Frontal cortex (tissue), 4 donors: ENCODE results near the gene TGFBR3. TPM values are rescaled to one million over a fixed set of nuclear protein-coding genes. Genes with fewer than 3 reads are reported as not detected.

ENCODE experiments used
- DNase-seq, 2 donors: peaks; one replicate each; pipeline ENCODE4 v3.0.0; 2012; ENCODE audit warnings: low spot score in 2 of 2
- FAIRE-seq: peaks from 2 replicates; lab custom pipeline; 2012; peaks lifted over from hg19 to GRCh38; lab: Jason Lieb, UNC
- total RNA-seq: library from RNA; depleted of rRNA; stranded (reverse); fragments of >200 nt; gene quantifications from one replicate; pipeline ENCODE4 v1.2.3, GENCODE V29; 2014
- donor health status: control.
- donor health status: control.
- donor health status: control.

TGFBR3 gene
- total RNA-seq, 1 donor from 2014 or later, result 4.9 TPM

- FAIRE-seq (no peak), DNase-seq (no peak)
Measured at GRCh38 chr1:91707114-91707889, 178.6 kb downstream of the TGFBR3 start.

GRCh38 chr1:91706140-91706957 lies 179.6 kb downstream of the TGFBR3 start:
- no peak for FAIRE-seq
- no peak for DNase-seq

DNA sequence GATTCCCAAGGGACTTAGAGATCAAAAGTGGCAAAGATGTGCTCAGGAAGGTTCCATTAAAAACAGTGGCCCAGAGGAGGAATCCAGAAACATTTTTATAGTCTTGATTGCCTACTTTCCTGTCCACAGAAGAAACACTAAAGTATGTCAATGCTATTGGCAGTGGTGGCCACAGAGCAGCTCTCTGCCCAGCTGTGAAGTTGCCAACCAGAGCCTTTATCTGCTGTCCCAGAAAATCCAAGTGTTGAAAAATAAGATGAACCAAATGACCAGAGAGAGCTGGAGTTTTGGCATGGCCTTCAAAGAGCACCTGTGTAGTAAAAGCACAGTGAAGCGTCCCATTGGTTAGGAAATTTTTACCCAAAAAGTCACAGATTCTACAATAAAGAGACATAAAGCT lies 181.2 kb downstream of the TGFBR3 start:
- no peak for DNase-seq
- no peak for FAIRE-seq

DNA sequence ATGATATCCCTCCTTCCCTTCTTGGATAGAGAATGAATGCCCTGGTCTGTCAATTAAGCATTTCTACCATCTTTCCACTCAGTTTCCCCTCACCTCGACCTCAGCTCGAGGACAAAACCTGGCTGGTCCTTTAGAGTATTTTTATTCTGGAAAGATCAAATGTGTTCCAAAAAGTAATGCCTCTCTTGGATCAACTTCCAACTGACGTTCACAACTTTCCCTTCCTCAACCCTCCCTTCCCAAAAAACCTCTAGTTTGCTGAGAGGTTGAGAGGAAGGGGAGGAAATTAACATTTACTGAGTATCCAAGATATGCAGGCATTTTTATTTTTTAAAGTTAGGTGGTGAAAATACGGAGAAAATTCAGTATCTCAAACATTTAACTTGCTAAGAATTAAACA lies 182.9 kb downstream of the TGFBR3 start:
- FAIRE-seq (no peak), DNase-seq (no peak)

DNA sequence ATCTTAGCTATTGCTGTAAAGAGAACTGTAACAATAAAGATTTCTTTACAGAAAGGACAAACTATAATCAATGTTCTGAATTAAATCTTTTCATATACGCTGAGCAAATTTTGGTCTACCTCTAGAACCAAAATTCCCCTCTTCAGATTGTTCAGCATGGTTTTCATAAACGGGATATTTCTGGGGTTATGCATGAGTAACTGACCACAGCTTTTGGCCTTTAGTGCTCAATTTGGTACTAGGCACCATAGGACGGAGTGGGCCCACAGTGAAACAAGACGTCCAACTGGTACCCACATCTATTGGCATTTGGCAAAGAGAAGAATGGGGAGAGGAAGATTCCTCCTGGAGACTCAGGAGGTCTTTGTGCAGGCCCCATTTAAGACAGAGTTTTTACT lies 184.5 kb downstream of the TGFBR3 start:
- DNase-seq (no peak), FAIRE-seq (no peak)

DNA sequence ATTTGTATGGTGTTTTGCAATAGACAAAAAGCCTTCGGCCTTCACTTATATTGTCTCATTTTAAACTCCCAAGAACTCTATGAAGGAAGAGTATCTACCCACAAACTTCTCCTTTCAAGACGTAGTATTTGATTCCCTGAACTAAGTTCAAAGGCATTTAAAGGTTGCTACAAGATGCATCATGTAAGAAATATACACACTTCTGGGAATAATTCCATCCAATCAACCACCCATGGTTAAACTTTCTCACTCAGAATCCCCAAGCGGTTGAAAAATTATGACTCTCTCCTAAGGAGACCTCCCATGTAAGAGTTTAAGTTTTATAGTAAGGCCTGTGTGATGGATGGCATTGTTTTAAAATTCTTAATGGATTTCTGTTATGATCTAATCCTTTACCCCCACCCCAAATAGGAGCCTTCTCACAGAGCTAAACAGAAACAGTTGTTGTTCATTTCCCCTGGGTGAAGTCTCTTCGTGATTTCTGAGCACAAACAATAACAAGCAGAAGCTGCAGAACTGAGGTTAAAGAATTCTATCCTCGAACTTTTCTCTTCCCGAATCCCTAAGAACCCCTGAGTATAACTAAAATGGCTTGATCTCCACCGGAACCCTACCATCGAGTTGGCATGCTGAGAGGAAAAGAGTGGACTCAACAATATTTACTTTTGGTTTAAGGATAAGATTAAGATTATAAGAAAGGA lies 185.0 kb downstream of the TGFBR3 start:
- DNase-seq, result no peak

GRCh38 chr1:91700332-91700731 lies 185.6 kb downstream of the TGFBR3 start:
- DNase-seq (no peak), FAIRE-seq (no peak)

More for the DNA sequence above, 185.0 kb downstream of the TGFBR3 start:
- no peak for FAIRE-seq

DNA sequence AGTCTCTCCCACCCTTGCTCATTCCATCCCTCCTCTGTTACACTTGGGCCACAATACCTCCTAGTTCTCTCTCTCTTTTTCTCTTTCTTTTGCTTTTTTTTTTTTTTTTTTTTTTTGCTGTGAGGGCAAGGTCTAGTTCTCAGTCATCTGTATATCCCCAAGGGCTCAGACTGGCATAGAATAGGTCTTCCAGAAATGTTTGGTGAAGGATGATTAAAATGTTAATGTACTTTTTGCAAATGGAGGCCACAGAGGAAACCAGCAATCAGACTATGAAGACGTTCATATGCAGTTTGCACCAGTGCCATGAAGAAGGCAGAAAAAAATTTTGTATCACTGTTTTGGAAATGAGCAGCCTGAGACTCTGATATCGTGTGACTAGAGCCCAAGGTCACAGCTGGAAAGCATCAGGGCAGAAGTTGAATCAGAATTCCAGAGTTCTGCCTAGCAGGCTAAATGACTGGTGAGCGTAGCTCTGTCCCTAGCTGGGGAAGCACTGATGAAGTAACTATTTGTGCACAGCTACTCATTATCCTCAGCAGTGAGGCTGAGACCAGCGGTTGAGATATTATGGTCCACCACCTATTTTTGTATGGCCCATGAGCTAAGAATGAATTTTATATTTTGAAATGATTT lies 186.5 kb downstream of the TGFBR3 start:
- DNase-seq, result no peak

DNA sequence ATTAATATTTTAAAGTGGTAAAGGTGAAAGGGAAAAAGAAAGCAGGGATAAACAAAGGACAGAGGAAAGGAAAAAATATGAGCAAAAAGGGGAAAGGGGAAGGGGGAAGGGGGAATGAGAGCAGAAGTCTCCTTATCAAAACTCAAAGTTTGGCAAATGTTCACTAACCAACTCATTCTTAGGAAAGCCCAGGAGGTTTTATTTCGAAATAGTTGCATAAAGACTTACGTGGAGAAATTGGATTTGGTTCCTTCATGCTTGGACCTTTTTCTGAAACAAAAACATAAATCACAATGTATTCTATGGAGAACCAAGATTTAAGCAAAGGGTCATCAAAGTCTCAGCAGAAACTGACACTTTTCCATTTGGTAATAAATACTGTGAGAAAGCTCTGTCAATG lies 188.1 kb downstream of the TGFBR3 start:
- FAIRE-seq (no peak), DNase-seq (no peak)

More for the DNA sequence above, 186.5 kb downstream of the TGFBR3 start:
- no peak for FAIRE-seq

DNA sequence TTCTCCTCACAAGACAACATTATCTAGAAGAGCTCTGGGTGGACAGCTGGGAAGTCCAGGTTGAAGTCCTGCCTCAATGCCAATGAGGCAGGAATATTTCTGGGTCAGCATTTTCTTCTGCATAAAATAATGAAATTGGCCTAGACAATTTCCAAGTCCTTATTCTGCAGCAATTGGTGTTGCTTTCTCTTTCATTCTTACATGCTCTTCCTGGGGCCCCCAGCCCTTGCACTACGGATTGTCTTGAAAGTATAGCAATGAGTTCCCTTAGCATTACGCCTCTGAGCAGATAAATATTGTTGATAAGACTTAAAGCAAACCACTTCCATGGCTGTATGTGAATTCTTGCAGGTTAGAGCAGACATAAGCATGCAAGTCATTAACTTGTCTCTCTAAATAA lies 188.5 kb downstream of the TGFBR3 start:
- FAIRE-seq (no peak), DNase-seq (no peak)

DNA sequence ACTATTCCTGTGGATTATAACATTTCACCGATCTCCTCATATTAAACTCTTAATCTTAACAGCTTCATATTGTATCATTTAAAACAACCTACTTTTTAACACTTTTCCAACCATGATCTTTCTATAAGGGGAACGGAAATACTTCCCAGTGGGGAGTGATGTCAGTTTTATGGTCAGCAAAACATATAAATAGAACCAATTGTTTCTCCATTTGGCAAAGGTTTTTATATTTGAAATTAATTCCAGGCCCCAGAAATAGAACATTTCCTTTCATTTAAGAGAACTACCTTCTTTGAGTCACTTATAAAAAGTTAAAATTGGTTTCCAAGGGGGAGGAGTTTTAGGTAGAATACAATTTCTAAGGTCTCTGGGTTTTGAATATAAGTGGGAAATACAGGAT lies 189.6 kb downstream of the TGFBR3 start:
- no peak for FAIRE-seq
- no peak for DNase-seq

DNA sequence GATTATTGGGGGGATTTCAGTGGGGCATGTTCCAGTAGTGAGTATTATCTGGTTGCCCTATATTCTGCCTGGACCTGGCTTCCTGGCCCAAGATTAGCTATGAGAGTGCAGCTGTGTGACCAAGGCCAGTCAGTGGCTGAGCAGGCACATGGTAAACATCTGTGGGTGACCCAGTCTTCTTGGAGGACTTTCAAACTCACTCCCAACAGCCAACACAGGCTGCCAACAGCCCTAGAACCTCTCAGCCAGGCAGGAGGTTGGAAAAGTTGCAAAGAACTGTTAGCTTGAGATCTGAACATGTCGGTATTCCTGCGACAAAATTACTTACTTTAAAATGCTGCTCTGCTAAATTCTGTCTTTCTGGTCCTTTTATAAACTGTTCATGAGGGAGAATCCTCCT lies 192.4 kb downstream of the TGFBR3 start:
- FAIRE-seq, result no peak
- no peak for DNase-seq

DNA sequence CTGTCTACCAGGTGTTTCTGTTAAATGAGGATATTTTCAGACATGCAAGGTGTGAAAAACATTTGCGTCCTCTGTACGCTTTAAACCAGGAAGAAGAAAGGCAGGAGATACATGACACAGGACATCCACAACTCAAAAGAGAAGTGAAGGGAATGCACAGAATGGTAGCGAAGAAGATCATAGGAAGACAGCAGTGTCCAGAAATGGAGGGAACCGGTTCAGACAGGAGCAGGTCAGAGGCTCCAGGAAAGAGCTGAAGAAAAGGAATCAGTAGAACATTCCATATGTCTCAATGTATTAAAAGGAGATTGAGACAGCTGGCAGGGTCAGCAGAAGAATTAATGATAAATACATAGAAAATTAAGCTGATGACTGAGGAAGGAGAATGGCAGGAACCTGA lies 194.4 kb downstream of the TGFBR3 start:
- no peak for FAIRE-seq
- DNase-seq, result no peak

- FAIRE-seq (no peak), DNase-seq (no peak)
Measured at GRCh38 chr1:91689641-91690481, 196.1 kb downstream of the TGFBR3 start.

DNA sequence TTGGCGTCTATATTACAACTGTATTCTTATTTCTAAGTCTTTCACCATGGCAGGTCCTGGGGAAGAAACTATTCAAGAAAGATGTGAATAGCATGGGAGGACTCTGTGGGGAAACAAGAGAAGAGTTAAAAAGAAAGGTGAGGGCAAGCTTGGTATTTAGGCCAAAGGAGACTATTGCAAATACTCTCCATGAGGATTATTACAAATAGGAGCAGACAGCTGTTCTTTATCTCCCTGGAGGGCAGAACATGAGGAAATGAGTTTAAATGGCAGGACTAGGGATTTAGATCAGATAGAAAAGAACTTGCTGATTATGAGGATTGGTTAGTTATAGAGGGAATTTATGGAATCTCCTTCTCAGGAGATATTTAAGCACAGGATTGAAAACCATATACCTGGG lies 198.5 kb downstream of the TGFBR3 start:
- FAIRE-seq (no peak), DNase-seq (no peak)

- DNase-seq, result no peak
- no peak for FAIRE-seq
Measured at GRCh38 chr1:91685994-91686393, 200.0 kb downstream of the TGFBR3 start.

DNA sequence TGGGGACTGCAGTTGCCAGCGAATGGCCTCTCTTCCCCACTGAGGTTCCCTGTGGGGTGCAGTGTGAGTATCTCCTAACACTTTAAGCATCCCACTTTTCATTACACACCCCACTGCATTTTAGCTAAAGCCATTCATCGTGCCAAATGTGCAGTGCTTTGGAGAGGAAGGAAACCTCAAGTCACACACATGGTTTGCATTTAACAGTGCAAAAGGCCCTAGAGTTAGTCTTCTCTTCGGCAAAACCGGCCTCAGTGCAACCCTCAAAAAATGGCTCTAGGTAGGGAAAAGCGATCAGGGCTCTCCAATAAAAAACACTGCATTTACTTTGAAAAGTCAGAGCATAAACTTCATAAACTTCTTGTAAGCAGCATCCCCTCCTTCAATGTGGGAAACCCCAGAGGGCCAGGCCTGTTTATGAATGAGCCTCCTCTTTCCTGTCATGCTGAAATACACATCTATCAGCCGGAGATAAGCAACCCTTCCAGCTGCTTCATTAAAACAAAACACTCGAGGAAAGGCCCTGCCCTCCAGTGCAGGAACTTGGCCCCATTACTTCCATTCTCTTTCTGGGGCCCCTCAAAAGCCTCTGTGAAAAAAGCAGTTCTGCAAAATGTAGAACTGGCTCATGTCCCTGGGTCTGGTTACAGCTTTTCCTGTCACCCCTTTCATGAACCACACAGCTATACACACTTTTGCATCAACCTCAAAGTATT lies 201.3 kb downstream of the TGFBR3 start:
- DNase-seq, result no peak
- FAIRE-seq, result no peak

- FAIRE-seq (no peak), DNase-seq (no peak)
Measured at GRCh38 chr1:91683598-91683951, 202.4 kb downstream of the TGFBR3 start.
